ENCODE results near the gene LAMTOR1. TPM values are rescaled to one million over a fixed set of nuclear protein-coding genes. Genes with fewer than 3 reads are reported as not detected.

The LAMTOR1 gene
- total RNA-seq, 2 experiments from 2014 or later = 50.3 to 52.4 TPM

DNA sequence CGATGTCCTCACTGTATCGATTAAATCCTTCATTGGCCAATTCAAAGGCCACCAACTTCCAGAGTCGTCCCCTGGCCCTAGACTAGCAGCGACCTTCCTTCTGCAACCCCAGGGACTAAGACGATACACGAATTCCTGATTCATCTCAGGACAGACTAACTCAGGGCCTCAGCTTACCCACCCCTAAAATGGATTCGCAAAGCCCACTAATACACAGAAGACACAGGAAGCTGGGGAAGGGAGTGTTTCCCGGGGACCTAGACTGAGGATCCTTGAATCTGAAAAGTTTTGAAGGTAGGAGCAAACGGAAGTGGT, 509 bp downstream of the LAMTOR1 start:
- TF ChIP-seq, protein P1, sequence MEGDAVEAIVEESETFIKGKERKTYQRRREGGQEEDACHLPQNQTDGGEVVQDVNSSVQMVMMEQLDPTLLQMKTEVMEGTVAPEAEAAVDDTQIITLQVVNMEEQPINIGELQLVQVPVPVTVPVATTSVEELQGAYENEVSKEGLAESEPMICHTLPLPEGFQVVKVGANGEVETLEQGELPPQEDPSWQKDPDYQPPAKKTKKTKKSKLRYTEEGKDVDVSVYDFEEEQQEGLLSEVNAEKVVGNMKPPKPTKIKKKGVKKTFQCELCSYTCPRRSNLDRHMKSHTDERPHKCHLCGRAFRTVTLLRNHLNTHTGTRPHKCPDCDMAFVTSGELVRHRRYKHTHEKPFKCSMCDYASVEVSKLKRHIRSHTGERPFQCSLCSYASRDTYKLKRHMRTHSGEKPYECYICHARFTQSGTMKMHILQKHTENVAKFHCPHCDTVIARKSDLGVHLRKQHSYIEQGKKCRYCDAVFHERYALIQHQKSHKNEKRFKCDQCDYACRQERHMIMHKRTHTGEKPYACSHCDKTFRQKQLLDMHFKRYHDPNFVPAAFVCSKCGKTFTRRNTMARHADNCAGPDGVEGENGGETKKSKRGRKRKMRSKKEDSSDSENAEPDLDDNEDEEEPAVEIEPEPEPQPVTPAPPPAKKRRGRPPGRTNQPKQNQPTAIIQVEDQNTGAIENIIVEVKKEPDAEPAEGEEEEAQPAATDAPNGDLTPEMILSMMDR (IDR thresholded peaks at IDR 0.05) = no peak
- Mint-ChIP-seq H3K4me3 (peak overlapping the region; percentile 95), H3K27me3 (no peaks in the 10 kb centered on the region), H3K27ac (peak overlapping the region; percentile 96), H3K9me3 (no peaks in the 10 kb centered on the region), H3K4me1 (ENCODE audit: low read depth) (peaks cover 37% of the 10 kb centered on the region), H3K36me3 (ENCODE audit: low read depth) (peaks cover 15% of the 10 kb centered on the region)
- ATAC-seq (no peak), DNase-seq (no peak)
- ChIA-PET CTCF (interaction anchor here (0.9 to 15.1 kb wide), 7 partner anchors 9 to 82 kb away, joined by 3 to 278 read pairs (median 4); partner anchors contain the start of gene ANAPC15), POLR2A (interaction anchor here (0.8 to 2.7 kb wide), 8 partner anchors 10 to 103 kb away, joined by 3 to 6 read pairs (median 4); partner anchors contain the start of gene ANAPC15)
- intact Hi-C loops (cut with micrococcal nuclease) = no loop called here

DNA sequence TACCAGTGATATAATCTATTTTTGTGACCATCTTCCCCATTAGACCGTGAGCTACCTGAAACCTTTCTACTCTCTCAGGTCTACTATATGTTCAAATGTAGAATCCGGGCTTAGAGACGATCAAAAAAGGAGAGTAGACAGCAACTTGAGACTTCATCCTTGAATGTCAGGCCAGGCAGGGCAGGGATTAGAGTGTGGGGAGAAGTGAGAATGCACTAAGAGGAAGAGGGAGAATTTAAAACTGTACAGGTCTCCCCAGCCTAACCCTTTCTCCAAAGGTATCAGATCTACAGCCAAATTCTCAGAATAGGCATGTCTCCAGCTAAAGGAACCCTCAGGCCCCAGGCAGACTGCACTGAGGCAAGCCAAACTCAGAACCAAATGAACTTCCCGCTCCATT, 935 bp downstream of the LAMTOR1 start:
- ATAC-seq = no peak
- intact Hi-C loops (cut with micrococcal nuclease) = no loop called here
- POLR2A ChIA-PET = interaction anchor here (0.6 to 2.7 kb wide), 10 partner anchors 9 to 174 kb away, joined by 3 to 6 read pairs (median 4); partner anchors contain the start of genes ANAPC15 and XNDC1N

DNA sequence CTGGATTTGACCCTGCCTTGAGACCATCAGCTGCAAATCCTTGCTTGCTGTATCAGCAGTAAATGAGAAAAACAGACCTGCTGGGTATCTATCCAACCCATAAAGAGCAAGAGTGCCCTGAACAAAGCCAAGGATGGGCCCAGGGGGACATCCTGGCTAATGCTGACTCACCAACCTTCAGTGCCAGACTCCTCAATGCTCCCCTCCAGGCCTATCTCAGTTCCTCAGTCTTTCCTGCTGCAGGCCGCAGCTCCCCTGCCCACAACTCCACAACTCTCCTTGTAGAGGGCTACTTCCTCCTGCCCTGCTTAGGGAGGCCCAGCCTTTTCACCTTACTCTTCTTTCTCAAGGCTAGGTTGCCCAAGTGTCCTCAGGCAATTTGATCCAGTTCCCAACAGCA, 2.6 kb downstream of the LAMTOR1 start:
- intact Hi-C loops (cut with micrococcal nuclease) = no loop called here
- POLR2A ChIA-PET = interaction anchor here (0.7 to 4.9 kb wide), 7 partner anchors 8 to 172 kb away, joined by 3 to 25 read pairs (median 3); partner anchors contain the start of genes ANAPC15 and XNDC1N
- no peak overlapping the region for H3K4me3 Mint-ChIP-seq

More for the DNA sequence above, 935 bp downstream of the LAMTOR1 start:
- Mint-ChIP-seq H3K4me1 (ENCODE audit: low read depth) (peaks cover 37% of the 10 kb centered on the region), H3K27ac (peak overlapping the region; percentile 96), H3K27me3 (no peaks in the 10 kb centered on the region), H3K9me3 (no peaks in the 10 kb centered on the region), H3K4me3 (peak overlapping the region; percentile 95), H3K36me3 (ENCODE audit: low read depth) (peaks cover 16% of the 10 kb centered on the region)
- DNase-seq = no peak
- CTCF ChIA-PET = interaction anchor here (0.9 to 15.1 kb wide), 7 partner anchors 10 to 82 kb away, joined by 3 to 278 read pairs (median 4); partner anchors contain the start of gene ANAPC15
- TF ChIP-seq, protein P1 (IDR thresholded peaks at IDR 0.05) = no peak

DNA sequence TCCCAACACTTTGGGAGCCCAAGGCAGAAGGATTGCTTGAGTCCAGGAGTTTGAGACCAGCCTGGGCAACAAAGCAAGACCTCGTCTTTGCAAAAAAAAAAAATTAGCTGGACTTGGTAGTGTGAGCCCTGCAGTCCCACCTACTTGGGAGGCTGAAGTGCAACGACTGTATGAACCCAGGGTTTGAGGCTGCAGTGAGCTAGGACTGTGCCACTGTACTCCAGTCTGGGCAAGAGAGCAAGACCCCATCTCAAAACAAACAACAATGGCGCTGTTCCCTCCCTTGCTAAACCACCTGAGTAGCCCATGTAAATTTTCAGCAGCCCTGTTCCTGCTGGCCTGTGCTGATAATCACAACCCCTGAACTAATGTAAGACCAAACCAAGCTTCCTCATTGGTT, 3.1 kb downstream of the LAMTOR1 start:
- Mint-ChIP-seq H3K36me3 (ENCODE audit: low read depth) (peaks cover 17% of the 10 kb centered on the region), H3K27me3 (no peaks in the 10 kb centered on the region), H3K4me1 (ENCODE audit: low read depth) (peaks cover 37% of the 10 kb centered on the region), H3K27ac (peak overlapping the region; percentile 1), H3K4me3 (no peak overlapping the region), H3K9me3 (no peaks in the 10 kb centered on the region)
- TF ChIP-seq, protein P1 (IDR thresholded peaks at IDR 0.05) = no peak
- CTCF ChIA-PET = interaction anchor here (0.9 to 15.1 kb wide), 5 partner anchors 9 to 139 kb away, joined by 3 to 278 read pairs (median 15); no protein-coding TSS in a partner anchor
- intact Hi-C loops (cut with micrococcal nuclease) = no loop called here
- POLR2A ChIA-PET = interaction anchor here (0.7 to 4.9 kb wide), 6 partner anchors 9 to 172 kb away, joined by 3 to 25 read pairs (median 6); partner anchors contain the start of genes ANAPC15 and XNDC1N
- ATAC-seq (no peak), DNase-seq (no peak)

More for the DNA sequence above, 2.6 kb downstream of the LAMTOR1 start:
- CTCF ChIA-PET = interaction anchor here (0.9 to 15.1 kb wide), 5 partner anchors 9 to 138 kb away, joined by 3 to 278 read pairs (median 15); no protein-coding TSS in a partner anchor
- Mint-ChIP-seq H3K27ac (peak overlapping the region; percentile 1), H3K4me1 (ENCODE audit: low read depth) (peaks cover 37% of the 10 kb centered on the region), H3K36me3 (ENCODE audit: low read depth) (peaks cover 17% of the 10 kb centered on the region), H3K9me3 (no peaks in the 10 kb centered on the region), H3K27me3 (no peaks in the 10 kb centered on the region)
- DNase-seq (no peak), ATAC-seq (no peak)
- TF ChIP-seq, protein P1 (IDR thresholded peaks at IDR 0.05) = no peak

DNA sequence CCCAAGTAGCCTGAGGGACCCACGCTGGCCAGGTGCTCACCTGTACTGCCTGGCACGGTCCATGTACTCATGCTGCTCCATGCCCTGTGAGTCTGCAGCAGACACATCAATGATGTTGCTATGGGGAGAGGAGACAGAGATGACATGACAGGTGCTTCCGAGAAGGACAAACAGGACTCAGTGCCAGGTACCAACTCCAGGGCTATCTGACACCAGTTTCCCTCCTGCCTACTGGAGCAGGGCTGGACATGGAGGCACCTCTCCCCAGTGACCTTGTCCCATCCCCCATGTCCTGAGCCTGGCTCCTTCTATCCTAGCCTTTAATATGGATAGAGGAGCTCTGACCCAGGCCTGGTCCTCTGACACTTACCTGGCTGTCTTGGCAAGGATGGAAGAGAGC, 4.4 kb downstream of the LAMTOR1 start:
- Mint-ChIP-seq H3K27me3 (no peaks in the 10 kb centered on the region), H3K27ac (no peak overlapping the region), H3K4me3 (no peak overlapping the region), H3K36me3 (ENCODE audit: low read depth) (peaks cover 17% of the 10 kb centered on the region), H3K9me3 (no peaks in the 10 kb centered on the region), H3K4me1 (ENCODE audit: low read depth) (peaks cover 29% of the 10 kb centered on the region)
- no peak for DNase-seq
- POLR2A ChIA-PET = interaction anchor here (0.8 to 4.9 kb wide), 6 partner anchors 8 to 82 kb away, joined by 3 to 25 read pairs (median 4); partner anchors contain the start of gene ANAPC15
- no peak for ATAC-seq
- intact Hi-C loops (cut with micrococcal nuclease) = no loop called here
- TF ChIP-seq, protein P1 (IDR thresholded peaks at IDR 0.05) = no peak
- CTCF ChIA-PET = interaction anchor here (4.6 to 15.1 kb wide), 2 partner anchors 8 to 74 kb away, joined by 41 to 278 read pairs; no protein-coding TSS in a partner anchor
